HFF-Myc (cell line): ENCODE measurements around the gene RAB3GAP1.
A peak's percentile ranks its signal among the peaks of the same experiment; 100 is the strongest.

Experiments
- DNase-seq: peaks from one replicate; pipeline ENCODE4 v3.0.0-alpha.2; 2011; ENCODE audit warnings: low read depth; ENCODE audit errors: extremely low read depth
- H3K4me3 ChIP-seq: replicated peaks from 2 replicates; pipeline ENCODE4 v1.5.1; 2011; ENCODE audit warnings: low read depth, mild to moderate bottlenecking, control low read depth, low read length
- TF ChIP-seq, protein P1 (sequence below): IDR thresholded peaks from 2 replicates; pipeline ENCODE4 v1.5.1; 2012; ENCODE audit warnings: mild to moderate bottlenecking, low read depth, low read length, control low read depth; ENCODE audit errors: missing control alignments

Gene RAB3GAP1

DNA sequence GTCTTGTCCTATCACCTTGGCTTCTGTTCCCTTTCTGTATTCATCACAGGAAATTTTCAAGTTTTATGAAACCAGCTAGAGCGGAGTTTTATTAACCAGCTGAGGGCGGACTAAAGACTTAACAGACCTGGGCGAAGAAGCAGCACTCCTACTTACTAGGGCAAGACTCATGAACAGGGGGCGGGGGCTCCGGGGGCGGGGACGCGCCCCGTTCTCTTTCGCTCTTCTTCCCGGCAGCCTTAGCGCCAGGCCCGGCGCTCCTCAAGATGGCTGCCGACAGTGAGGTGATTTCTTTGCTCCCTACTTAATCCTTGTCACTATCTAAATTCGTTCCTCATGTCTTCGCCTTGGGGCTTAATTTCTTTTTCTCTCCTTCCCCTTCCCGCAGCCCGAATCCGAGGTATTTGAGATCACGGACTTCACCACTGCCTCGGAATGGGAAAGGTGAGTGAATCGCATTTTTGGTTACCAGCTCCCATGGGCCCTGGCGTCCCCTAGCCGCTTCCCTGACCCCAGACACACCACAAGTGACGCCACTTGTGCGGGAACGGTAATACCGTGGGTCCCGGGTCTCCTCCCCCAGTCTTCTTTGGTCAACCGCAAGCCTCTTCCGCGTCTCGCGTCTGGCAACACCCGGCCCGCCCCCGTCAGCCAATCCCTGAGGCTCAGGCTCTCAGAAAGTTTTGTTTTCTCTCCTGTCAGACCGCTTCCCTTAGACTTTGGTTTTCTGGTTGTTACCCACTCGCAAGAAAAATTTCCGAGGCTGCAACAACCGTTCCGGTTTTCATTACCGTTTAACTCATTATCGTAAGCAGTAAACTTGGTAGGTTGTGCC, at the start of gene RAB3GAP1:
RAB3GAP1 (plus strand) TSS at position 251 of the 835 bp plus-strand sequence; CDS start at position 267, 16 bp downstream.
- TF ChIP-seq, protein P1, sequence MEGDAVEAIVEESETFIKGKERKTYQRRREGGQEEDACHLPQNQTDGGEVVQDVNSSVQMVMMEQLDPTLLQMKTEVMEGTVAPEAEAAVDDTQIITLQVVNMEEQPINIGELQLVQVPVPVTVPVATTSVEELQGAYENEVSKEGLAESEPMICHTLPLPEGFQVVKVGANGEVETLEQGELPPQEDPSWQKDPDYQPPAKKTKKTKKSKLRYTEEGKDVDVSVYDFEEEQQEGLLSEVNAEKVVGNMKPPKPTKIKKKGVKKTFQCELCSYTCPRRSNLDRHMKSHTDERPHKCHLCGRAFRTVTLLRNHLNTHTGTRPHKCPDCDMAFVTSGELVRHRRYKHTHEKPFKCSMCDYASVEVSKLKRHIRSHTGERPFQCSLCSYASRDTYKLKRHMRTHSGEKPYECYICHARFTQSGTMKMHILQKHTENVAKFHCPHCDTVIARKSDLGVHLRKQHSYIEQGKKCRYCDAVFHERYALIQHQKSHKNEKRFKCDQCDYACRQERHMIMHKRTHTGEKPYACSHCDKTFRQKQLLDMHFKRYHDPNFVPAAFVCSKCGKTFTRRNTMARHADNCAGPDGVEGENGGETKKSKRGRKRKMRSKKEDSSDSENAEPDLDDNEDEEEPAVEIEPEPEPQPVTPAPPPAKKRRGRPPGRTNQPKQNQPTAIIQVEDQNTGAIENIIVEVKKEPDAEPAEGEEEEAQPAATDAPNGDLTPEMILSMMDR: no peak
- DNase-seq: peak; percentile 26
- peak within 1 kb of the TSS; percentile 76 for H3K4me3 ChIP-seq

DNA sequence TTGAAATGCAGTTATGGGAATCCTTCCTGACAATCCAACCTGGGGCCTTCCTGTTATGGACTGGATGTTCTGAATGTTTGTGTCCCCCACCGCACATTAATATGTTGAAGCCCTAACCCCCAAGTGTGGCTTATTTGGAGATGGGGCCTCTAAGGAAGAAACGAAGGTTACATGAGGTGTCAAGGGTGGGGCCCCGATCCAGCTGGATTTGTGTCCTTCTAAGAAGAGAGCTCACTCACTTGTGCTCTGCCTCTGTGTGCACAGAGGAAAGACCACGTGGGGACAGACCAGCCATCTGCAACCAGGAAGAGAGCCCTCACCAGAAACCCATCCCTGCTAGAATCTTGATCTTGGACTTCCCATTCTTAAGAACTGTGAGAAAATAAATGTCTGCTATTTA, 49.3 kb upstream of the RAB3GAP1 start:
- DNase-seq: no peak
- TF ChIP-seq, protein P1: no peak
- no peak overlapping the region for H3K4me3 ChIP-seq

DNA sequence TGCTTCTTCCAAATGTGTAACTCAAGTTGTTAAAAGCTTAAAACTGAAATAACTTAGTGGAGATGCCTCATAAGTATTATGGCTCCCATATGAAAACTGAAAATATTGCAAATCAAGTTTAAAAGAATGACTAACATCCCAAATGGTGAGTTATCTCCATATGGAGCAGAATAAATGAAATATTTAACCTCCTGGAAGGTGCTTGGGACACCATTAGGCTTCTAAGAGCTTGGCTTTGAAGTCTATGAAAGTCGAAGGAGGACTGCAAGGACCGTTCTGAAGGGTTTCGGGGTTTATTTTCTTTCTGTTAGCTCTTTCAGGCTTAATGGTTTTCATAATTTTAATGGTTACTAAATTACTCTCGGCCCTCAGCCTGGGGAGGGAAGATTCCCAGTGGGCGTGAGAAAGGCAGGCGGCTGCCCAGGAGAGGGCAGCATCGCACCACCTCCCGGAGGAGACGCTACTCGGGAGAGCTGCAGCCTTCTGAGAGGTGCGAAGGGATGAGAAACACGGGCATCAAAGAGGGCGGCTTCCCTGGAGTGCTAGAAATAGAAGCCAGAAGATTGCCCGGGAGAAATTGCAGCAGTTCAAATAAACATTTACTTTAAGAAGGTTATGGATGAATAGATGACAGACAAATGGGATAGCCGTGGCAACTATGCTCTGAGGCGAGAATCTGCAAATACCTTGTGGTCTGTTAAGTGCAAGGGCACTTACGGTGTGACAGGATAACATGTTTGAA, 47.9 kb upstream of the RAB3GAP1 start:
- TF ChIP-seq, protein P1: peak; percentile 98
- peak; percentile 24 for DNase-seq
- H3K4me3 ChIP-seq: no peak overlapping the region

DNA sequence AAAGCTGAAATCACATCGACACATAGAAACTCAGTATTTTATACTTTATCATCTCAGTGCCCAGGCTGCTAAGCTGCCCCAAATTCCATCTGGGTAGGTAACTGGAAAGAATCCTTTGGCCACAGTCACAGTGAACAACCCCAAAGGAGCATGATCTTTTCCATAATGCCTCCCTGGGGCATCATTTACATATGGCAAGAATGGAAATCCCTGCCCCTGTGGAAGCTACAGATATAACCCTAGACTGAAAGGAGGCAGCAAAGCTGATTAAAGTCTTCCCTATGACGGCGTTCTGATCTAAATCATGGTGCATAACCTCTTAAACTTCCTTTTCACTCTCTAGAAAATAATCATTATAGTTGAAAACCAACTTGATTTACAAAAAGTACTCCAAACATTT, 46.3 kb upstream of the RAB3GAP1 start:
- H3K4me3 ChIP-seq: no peak overlapping the region
- no peak for DNase-seq
- TF ChIP-seq, protein P1: no peak

DNA sequence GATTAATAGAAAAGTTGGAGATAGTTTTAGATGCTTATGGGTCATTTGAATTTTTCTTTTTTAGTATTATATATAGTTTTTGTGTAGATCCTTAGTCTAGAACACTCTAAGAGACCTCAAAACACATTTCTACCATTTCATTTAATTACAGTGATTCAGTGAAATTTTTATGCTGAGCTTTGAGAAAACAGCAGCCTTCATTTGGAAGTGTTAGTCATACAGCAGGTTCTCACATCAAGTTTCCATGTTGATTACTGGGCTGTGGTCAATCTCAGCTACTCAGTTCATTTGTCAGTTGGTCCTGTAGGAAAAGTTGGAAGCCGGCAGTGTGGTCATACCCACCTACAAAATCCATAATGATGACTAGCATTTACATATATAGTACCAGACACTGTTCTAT, 42.8 kb upstream of the RAB3GAP1 start:
- TF ChIP-seq, protein P1: no peak
- H3K4me3 ChIP-seq: no peak overlapping the region
- no peak for DNase-seq

DNA sequence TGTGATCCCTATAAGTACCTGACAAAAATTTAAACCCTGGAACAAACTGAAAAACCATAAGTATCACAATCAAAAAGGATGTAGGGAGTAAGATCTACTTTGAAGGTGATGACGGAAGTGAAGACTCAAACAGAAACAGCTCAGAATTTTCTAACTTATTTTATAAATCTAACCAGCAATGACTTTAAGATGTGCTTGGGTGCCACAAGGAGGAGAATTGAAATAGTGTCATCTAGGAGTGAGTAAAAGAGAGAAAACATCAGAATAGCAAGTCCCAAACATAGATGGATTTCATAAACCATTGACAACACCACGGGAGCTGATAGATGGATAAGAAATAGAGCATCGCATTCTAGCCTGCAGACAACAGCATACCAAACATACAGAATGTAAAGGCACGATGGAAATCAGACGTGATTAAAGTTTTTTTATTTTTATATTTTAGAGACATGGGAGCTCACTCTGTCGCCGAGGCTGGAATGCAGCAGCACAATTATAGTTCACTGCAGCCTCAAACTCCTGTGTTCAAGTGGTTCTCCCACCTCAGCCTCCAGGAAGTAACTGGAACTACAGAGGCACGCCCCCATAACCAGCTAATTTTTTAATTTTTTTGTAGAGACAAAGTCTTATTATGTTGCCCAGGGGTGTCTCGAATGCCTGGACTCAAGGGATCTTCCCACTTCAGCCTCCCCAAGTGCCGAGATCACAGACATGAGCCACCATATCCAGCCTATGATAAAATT, 41.7 kb upstream of the RAB3GAP1 start:
- no peak overlapping the region for H3K4me3 ChIP-seq
- TF ChIP-seq, protein P1: no peak
- no peak for DNase-seq
